Suprapubic skin (tissue), 4 donors: ENCODE measurements around the gene ZDHHC11.

Source experiments
- CTCF ChIP-seq, 2 donors: fragments of 200-600 bp in 1 of 2; fragments of 450-650 bp in 1 of 2; sonication (generic) in 1 of 2; IDR thresholded peaks; one replicate each; pipeline ENCODE4 v1.5.1; 2016 to 2019; ENCODE audit warnings: antibody characterized with exemption in 2 of 2, mild to moderate bottlenecking in 1 of 2, moderate library complexity in 1 of 2
- EP300 ChIP-seq: sonication (generic); formaldehyde crosslinking; IDR thresholded peaks from one replicate; pipeline ENCODE4 v1.6.1; 2017; ENCODE audit warnings: antibody characterized with exemption
- POLR2A ChIP-seq, 2 donors: fragments of 450-650 bp; IDR thresholded peaks; one replicate each; pipeline ENCODE4 v1.6.1; 2017; ENCODE audit warnings: antibody characterized with exemption in 2 of 2, mild to moderate bottlenecking in 2 of 2, moderate library complexity in 2 of 2
- POLR2AphosphoS5 ChIP-seq, 3 donors: sonication (generic); formaldehyde crosslinking; IDR thresholded peaks; one replicate each; pipeline ENCODE4 v1.6.1; 2017; ENCODE audit warnings: antibody characterized with exemption in 3 of 3

- TF ChIP-seq CTCF (IDR thresholded peaks at IDR 0.05) = no peak
- TF ChIP-seq POLR2A (IDR thresholded peaks at IDR 0.05) = no peak
- no peak for TF ChIP-seq EP300
- no peak for TF ChIP-seq POLR2AphosphoS5 (IDR thresholded peaks at IDR 0.05)
These were observed 32.8 kb upstream of the ZDHHC11 start for GRCh38 chr5:883475-884181.
